Tibial nerve (tissue), 4 donors: ENCODE results near the gene DHX8.

Source experiments
- CTCF ChIP-seq, 5 experiments: fragments of 200-600 bp in 3 of 5; fragments of 450-650 bp in 2 of 5; sonication (generic) in 3 of 5; IDR thresholded peaks; one replicate each; pipeline ENCODE4 v1.5.1; 2016 to 2019; ENCODE audit warnings: antibody characterized with exemption in 5 of 5, mild to moderate bottlenecking in 3 of 5, moderate library complexity in 2 of 5
- EP300 ChIP-seq, 2 donors: sonication (generic); formaldehyde crosslinking; IDR thresholded peaks; one replicate each; pipeline ENCODE4 v1.6.1; 2017; ENCODE audit warnings: antibody characterized with exemption in 2 of 2, mild to moderate bottlenecking in 1 of 2
- POLR2A ChIP-seq, 2 donors: fragments of 450-650 bp; IDR thresholded peaks; one replicate each; pipeline ENCODE4 v1.6.1; 2017; ENCODE audit warnings: antibody characterized with exemption in 2 of 2, mild to moderate bottlenecking in 2 of 2, moderate library complexity in 2 of 2

DNA sequence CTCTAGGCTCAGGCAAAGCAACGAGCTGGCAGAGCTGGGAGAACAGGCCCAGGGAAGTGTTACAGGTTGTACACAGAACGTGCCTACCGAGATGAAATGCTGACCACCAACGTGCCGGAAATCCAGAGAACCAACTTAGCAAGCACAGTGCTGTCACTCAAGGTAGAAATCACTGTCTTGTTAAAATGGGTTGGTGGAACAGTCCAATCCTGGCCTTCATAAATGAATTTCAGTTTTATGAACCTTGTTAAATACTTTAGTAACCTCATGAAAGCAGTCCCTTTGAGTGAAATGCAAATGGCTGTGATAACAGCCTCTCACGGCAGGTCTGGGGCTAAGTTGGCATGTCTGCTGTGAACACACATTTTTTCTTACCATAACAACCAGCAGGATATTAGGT is 33.4 kb downstream of the DHX8 start:
- no peak for TF ChIP-seq CTCF (IDR thresholded peaks at IDR 0.05)
- TF ChIP-seq POLR2A (IDR thresholded peaks at IDR 0.05), result no peak
- TF ChIP-seq EP300 (IDR thresholded peaks at IDR 0.05), result no peak
